H1 (cell line): ENCODE data around the gene RIIAD1. TPM values are rescaled to one million over a fixed set of nuclear protein-coding genes. Genes with fewer than 3 reads are reported as not detected.

Experiments used
- CTCF ChIA-PET: fragments of 300-600 bp; sonication (Branson Sonifier 250); formaldehyde crosslinking; loops from one replicate; lab custom pipeline; 2021; ENCODE audit not compliant: partially characterized antibody; lab: Charles Lee
- POLR2A ChIA-PET: fragments of 300-600 bp; sonication (Branson Sonifier 250); formaldehyde crosslinking; loops from one replicate; lab custom pipeline; 2021; ENCODE audit warnings: inconsistent platforms; ENCODE audit not compliant: partially characterized antibody; lab: Charles Lee
- DNase-seq, 2 experiments: peaks; one replicate each; pipeline versions ENCODE4 v3.0.0 to v3.0.0-alpha.2; 2010 to 2022; ENCODE audit warnings: low spot score in 2 of 2, low read depth in 1 of 2, mixed read lengths in 1 of 2
- FAIRE-seq: peaks from 2 replicates; lab custom pipeline; 2011; peaks lifted over from hg19 to GRCh38; lab: Jason Lieb, UNC
- H2AFZ ChIP-seq: 2 replicates; pipeline ENCODE4 v1.8.1; 2012; ENCODE audit warnings: low read length, inconsistent platforms
- H2AK5ac ChIP-seq: 2 replicates; pipeline ENCODE4 v1.6.1; 2013; ENCODE audit warnings: low read depth, low read length
- H2BK120ac ChIP-seq: replicated peaks from 2 replicates; pipeline ENCODE3; 2013; ENCODE audit warnings: low read depth, low read length, inconsistent platforms
- H2BK12ac ChIP-seq: 2 replicates; pipeline ENCODE4 v1.6.1; 2013; ENCODE audit warnings: low read depth, low read length
- H2BK15ac ChIP-seq: 2 replicates; pipeline ENCODE4 v1.6.1; 2013; ENCODE audit warnings: low read length
- H2BK20ac ChIP-seq: 2 replicates; pipeline ENCODE4 v1.6.1; 2013; ENCODE audit warnings: low read length
- H2BK5ac ChIP-seq: 2 replicates; pipeline ENCODE4 v1.6.1; 2013; ENCODE audit warnings: low read depth, low read length
- H3K14ac ChIP-seq: 2 replicates; pipeline ENCODE4 v1.6.1; 2013; ENCODE audit warnings: inconsistent platforms; ENCODE audit not compliant: insufficient read length
- H3K18ac ChIP-seq: 2 replicates; pipeline ENCODE4 v1.6.1; 2013; ENCODE audit warnings: low read length; ENCODE audit errors: extremely low read depth
- H3K23ac ChIP-seq: 2 replicates; pipeline ENCODE4 v1.6.1; 2013; ENCODE audit warnings: inconsistent platforms; ENCODE audit not compliant: insufficient read length
- H3K23me2 ChIP-seq: 2 replicates; pipeline ENCODE4 v1.6.1; 2013; ENCODE audit warnings: low read depth, low read length
- H3K27ac ChIP-seq: 2 replicates; pipeline ENCODE4 v1.6.1; 2011; ENCODE audit warnings: low read depth, low read length, inconsistent platforms
- H3K27me3 ChIP-seq, 4 experiments: replicated peaks in 1 of 4; 1 replicate in 1 of 4; 2 replicates in 3 of 4; pipeline versions ENCODE4 v1.6.1 to v1.8.1; 2011 to 2013; ENCODE audit warnings: low read length in 3 of 4, mild to moderate bottlenecking in 3 of 4, inconsistent platforms in 2 of 4, mixed read lengths in 2 of 4, moderate library complexity in 1 of 4; ENCODE audit not compliant: control insufficient read depth in 3 of 4, insufficient read depth in 3 of 4; ENCODE audit errors: extremely low read depth in 1 of 4
- H3K36me3 ChIP-seq, 4 experiments: 2 replicates each; pipeline versions ENCODE4 v1.6.1 to v1.8.1; 2011 to 2013; ENCODE audit warnings: mild to moderate bottlenecking in 4 of 4, low read length in 3 of 4, moderate library complexity in 2 of 4, control low read depth in 1 of 4, inconsistent platforms in 1 of 4; ENCODE audit not compliant: insufficient read depth in 4 of 4, control insufficient read depth in 2 of 4
- H3K4ac ChIP-seq: replicated peaks from 2 replicates; pipeline ENCODE3; 2013; ENCODE audit warnings: low read length, low read depth, mixed read lengths, inconsistent platforms; ENCODE audit not compliant: insufficient read length
- H3K4me1 ChIP-seq, 4 experiments: replicated peaks in 1 of 4; 1 replicate in 1 of 4; 2 replicates in 3 of 4; pipeline versions ENCODE4 v1.6.1 to v1.8.1; 2011 to 2013; ENCODE audit warnings: low read length in 3 of 4, inconsistent platforms in 2 of 4, mixed read lengths in 1 of 4; ENCODE audit not compliant: insufficient read depth in 4 of 4, control insufficient read depth in 3 of 4
- H3K4me2 ChIP-seq, 2 experiments: 2 replicates each; pipeline versions ENCODE4 v1.6.1 to v1.8.1; 2011 to 2013; ENCODE audit warnings: low read depth in 2 of 2, low read length in 2 of 2, control low read depth in 1 of 2, inconsistent platforms in 1 of 2, mild to moderate bottlenecking in 1 of 2; ENCODE audit not compliant: insufficient read depth in 1 of 2
- H3K4me3 ChIP-seq, 4 experiments: fragments of 200-600, 300-600 bp in 1 of 4; sonication (generic), shearing (Covaris generic), sonication (Bioruptor Twin) in 1 of 4; 2 replicates each; pipeline versions ENCODE4 v1.5.1 to v1.8.1; 2011 to 2016; ENCODE audit warnings: low read length in 4 of 4, low read depth in 3 of 4, control low read depth in 2 of 4, inconsistent platforms in 2 of 4, mild to moderate bottlenecking in 2 of 4, mixed read lengths in 1 of 4, moderate library complexity in 1 of 4; ENCODE audit not compliant: insufficient read depth in 2 of 4; ENCODE audit errors: extremely low read depth in 1 of 4
- H3K56ac ChIP-seq: replicated peaks from 2 replicates; pipeline ENCODE3; 2013; ENCODE audit warnings: low read depth, mild to moderate bottlenecking, mixed read lengths, low read length, inconsistent platforms; ENCODE audit not compliant: insufficient read length
- H3K79me1 ChIP-seq: 2 replicates; pipeline ENCODE4 v1.6.1; 2013; ENCODE audit warnings: low read depth, low read length, control low read depth
- H3K79me2 ChIP-seq, 2 experiments: 2 replicates each; pipeline versions ENCODE4 v1.6.1 to v1.8.1; 2012 to 2013; ENCODE audit warnings: low read length in 2 of 2, mild to moderate bottlenecking in 2 of 2, inconsistent platforms in 1 of 2; ENCODE audit not compliant: insufficient read depth in 2 of 2, control insufficient read depth in 1 of 2
- H3K9ac ChIP-seq, 4 experiments: replicated peaks in 1 of 4; 1 replicate in 1 of 4; 2 replicates in 3 of 4; pipeline versions ENCODE4 v1.6.1 to v1.8.1; 2011 to 2013; ENCODE audit warnings: low read depth in 3 of 4, low read length in 3 of 4, control low read depth in 2 of 4, mild to moderate bottlenecking in 2 of 4, moderate library complexity in 2 of 4, inconsistent platforms in 1 of 4; ENCODE audit errors: extremely low read depth in 1 of 4
- H3K9me3 ChIP-seq, 2 experiments: 2 replicates each; pipeline versions ENCODE4 v1.6.1 to v1.8.1; 2012 to 2013; ENCODE audit warnings: mild to moderate bottlenecking in 2 of 2, moderate library complexity in 2 of 2, control low read depth in 1 of 2, inconsistent platforms in 1 of 2, low read depth in 1 of 2, low read length in 1 of 2, mixed read lengths in 1 of 2; ENCODE audit not compliant: insufficient read depth in 2 of 2
- H4K20me1 ChIP-seq, 2 experiments: replicated peaks in 1 of 2; 2 replicates each; pipeline versions ENCODE3 to v1.8.1; 2011 to 2013; ENCODE audit warnings: inconsistent platforms in 2 of 2, low read length in 2 of 2, mild to moderate bottlenecking in 1 of 2; ENCODE audit not compliant: insufficient read depth in 2 of 2, control insufficient read depth in 1 of 2
- H4K5ac ChIP-seq: 2 replicates; pipeline ENCODE4 v1.6.1; 2013; ENCODE audit warnings: low read length, low read depth, mixed read lengths, inconsistent platforms; ENCODE audit not compliant: insufficient read length
- H4K8ac ChIP-seq: 2 replicates; pipeline ENCODE4 v1.8.0; 2013; ENCODE audit warnings: mild to moderate bottlenecking, moderate library complexity, low read length, inconsistent platforms; ENCODE audit not compliant: insufficient read depth; ENCODE audit errors: extremely low read depth
- H4K91ac ChIP-seq: replicated peaks from 2 replicates; pipeline ENCODE3; 2013; ENCODE audit warnings: low read length, mixed read lengths, inconsistent platforms; ENCODE audit not compliant: insufficient read length
- ATF3 ChIP-seq: IDR thresholded peaks from 2 replicates; pipeline ENCODE4 v1.6.1; 2011; ENCODE audit warnings: low read depth, mild to moderate bottlenecking, low read length; ENCODE audit not compliant: insufficient read depth
- BACH1 ChIP-seq: IDR thresholded peaks from 2 replicates; pipeline ENCODE4 v1.6.1; 2012; ENCODE audit warnings: low read length, improper control_type of control experiment
- CTCF ChIP-seq, 3 experiments: IDR thresholded peaks; 1 replicate in 2 of 3; 2 replicates in 1 of 3; pipeline versions ENCODE4 v1.5.1 to v1.6.1; 2011; ENCODE audit warnings: low read length in 3 of 3, mild to moderate bottlenecking in 3 of 3, inconsistent platforms in 2 of 3, low read depth in 1 of 3, moderate library complexity in 1 of 3; ENCODE audit not compliant: insufficient read depth in 1 of 3; ENCODE audit errors: control extremely low read depth in 1 of 3
- FOSL1 ChIP-seq: IDR thresholded peaks from 2 replicates; pipeline ENCODE4 v1.6.1; 2011; ENCODE audit warnings: mild to moderate bottlenecking, low read depth, low read length, moderate library complexity; ENCODE audit not compliant: insufficient read depth
- GTF2F1 ChIP-seq: IDR thresholded peaks from 2 replicates; pipeline ENCODE4 v1.6.1; 2012; ENCODE audit warnings: low read depth, low read length, improper control_type of control experiment, borderline replicate concordance
- JUN ChIP-seq: IDR thresholded peaks from 2 replicates; pipeline ENCODE4 v1.6.1; 2011; ENCODE audit warnings: low read depth, mild to moderate bottlenecking, improper control_type of control experiment, low read length
- RAD21 ChIP-seq, 2 experiments: IDR thresholded peaks in 1 of 2; conservative IDR thresholded peaks in 1 of 2; 2 replicates each; pipeline ENCODE4 v1.6.1; 2011; ENCODE audit warnings: low read depth in 2 of 2, low read length in 2 of 2, improper control_type of control experiment in 1 of 2, inconsistent platforms in 1 of 2, mild to moderate bottlenecking in 1 of 2, moderate library complexity in 1 of 2
- RFX5 ChIP-seq: IDR thresholded peaks from 2 replicates; pipeline ENCODE4 v1.6.1; 2011; ENCODE audit warnings: low read depth, low read length, improper control_type of control experiment, borderline replicate concordance
- SIN3A ChIP-seq, 2 experiments: IDR thresholded peaks in 1 of 2; conservative IDR thresholded peaks in 1 of 2; 2 replicates each; pipeline ENCODE4 v1.6.1; 2011 to 2012; ENCODE audit warnings: low read length in 2 of 2, improper control_type of control experiment in 1 of 2, low read depth in 1 of 2, mild to moderate bottlenecking in 1 of 2
- TBP ChIP-seq: IDR thresholded peaks from 2 replicates; pipeline ENCODE4 v1.6.1; 2011; ENCODE audit warnings: low read depth, low read length, improper control_type of control experiment
- WGBS, 2 experiments: shearing (Covaris generic) in 1 of 2; methylation state at CpG; one replicate each; pipeline versions ENCODE4 v1.1.6 to v1.1.7; 2013 to 2015; ENCODE audit warnings: low lambda C conversion rate in 2 of 2, mixed read lengths in 2 of 2, inconsistent platforms in 1 of 2, low coverage in 1 of 2, missing lambda C conversion rate in 1 of 2; ENCODE audit not compliant: insufficient replicate concordance in 2 of 2, insufficient coverage in 1 of 2, insufficient read length in 1 of 2; ENCODE audit errors: extremely low coverage in 1 of 2, missing lambda C conversion rate in 1 of 2; 5-methylcytosine and 5-hydroxymethylcytosine counted together
- polyA plus RNA-seq, 7 experiments: library from polyadenylated mRNA; depleted of rRNA in 3 of 7; stranded (reverse) in 5 of 7; unstranded in 2 of 7; fragments of >200 nt in 5 of 7; fragments of 200-250 nt in 2 of 7; gene quantifications; 1 replicate in 5 of 7; 2 replicates in 1 of 7; 4 replicates in 1 of 7; pipeline versions ENCODE4 v1.2.1 to v1.2.3, GENCODE V29; 2011 to 2013; ENCODE audit warnings: missing spikeins in 2 of 7, mixed read lengths in 2 of 7
- total RNA-seq: library from RNA; stranded (reverse); fragmentation: NEBNext Ultra II Directional; extraction: Animal tissue kit (Norgen Biotek cat#: 25700); gene quantifications from 2 replicates; pipeline ENCODE4 v1.2.1, GENCODE V29; 2021

The RIIAD1 gene
- total and polyA plus RNA-seq, 2 of the 8 experiments (the other 6 are each of a cell fraction or from before 2014, with no cell fraction given) = not detected

DNA sequence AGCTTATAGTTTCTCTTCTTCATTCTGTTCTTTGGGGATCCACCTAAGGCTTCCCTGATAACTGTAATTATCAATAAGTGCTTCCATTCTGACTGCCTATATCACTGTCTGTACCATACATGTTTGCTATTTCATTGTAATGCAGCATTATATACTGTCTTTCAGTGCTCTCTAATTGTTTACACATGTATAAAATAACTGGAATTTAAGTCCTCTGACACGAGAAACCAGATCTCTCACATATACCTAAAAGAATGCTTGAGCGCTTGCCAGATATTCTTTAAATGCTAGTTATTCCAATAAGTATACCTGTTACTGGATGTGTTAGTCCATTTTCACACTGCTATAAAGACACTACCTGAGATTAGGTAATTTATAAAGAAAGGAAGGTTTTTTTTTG is 39.4 kb upstream of the RIIAD1 start:
- no peak overlapping the region for H3K9ac ChIP-seq
- no peak overlapping the region for H3K4me2 ChIP-seq
- H3K79me2 ChIP-seq = no peaks in the 10 kb centered on the region
- no peak overlapping the region for H3K14ac ChIP-seq
- no peak overlapping the region for H2BK20ac ChIP-seq
- no peak overlapping the region for H2AK5ac ChIP-seq
- H4K20me1 ChIP-seq = no peaks in the 10 kb centered on the region
- no peak overlapping the region for H4K91ac ChIP-seq
- H2BK5ac ChIP-seq = no peak overlapping the region
- H3K23me2 ChIP-seq = no peaks in the 10 kb centered on the region
- TF ChIP-seq RAD21 (IDR thresholded peaks at IDR 0.05 in 1 of 2, conservative IDR thresholded peaks at IDR 0.05 in 1 of 2; ENCODE audit: low read depth in 2 of 2, low read length in 2 of 2) = no peak
- no peak for TF ChIP-seq FOSL1
- no peak for TF ChIP-seq RFX5
- no peak for TF ChIP-seq ATF3
- no peak for TF ChIP-seq TBP
- TF ChIP-seq CTCF (IDR thresholded peaks at IDR 0.05; ENCODE audit: control extremely low read depth in 1 of 3, insufficient read depth in 1 of 3, low read depth in 1 of 3, low read length in 3 of 3) = no peak
- no peak for TF ChIP-seq BACH1
- no peak for TF ChIP-seq SIN3A (conservative IDR thresholded peaks at IDR 0.05 in 1 of 2, IDR thresholded peaks at IDR 0.05 in 1 of 2; ENCODE audit: low read depth in 1 of 2, low read length in 2 of 2)
- no peak for TF ChIP-seq JUN
- TF ChIP-seq GTF2F1 = no peak
- no peak overlapping the region for H2BK15ac ChIP-seq
- no peak for FAIRE-seq
- no peak overlapping the region for H3K4me3 ChIP-seq
- no peaks in the 10 kb centered on the region for H3K9me3 ChIP-seq
- H4K5ac ChIP-seq = no peak overlapping the region
- H3K27me3 ChIP-seq = no peaks in the 10 kb centered on the region
- no peak overlapping the region for H3K4ac ChIP-seq
- no peak overlapping the region for H2BK120ac ChIP-seq
- no peak overlapping the region for H3K23ac ChIP-seq
- POLR2A ChIA-PET = no interaction called here
- DNase-seq = no peak
- CTCF ChIA-PET = interaction anchor here (0.8 to 1.2 kb wide), 2 partner anchors 88 to 167 kb away, joined by 3 to 4 read pairs; no protein-coding TSS in a partner anchor
- no peaks in the 10 kb centered on the region for H3K79me1 ChIP-seq
- 92% methylated on average over 2 of the region's 2 CpGs; no CpG with 5 or more reads in 1 of the 2 experiments for WGBS, 2 experiments
- no peak overlapping the region for H2AFZ ChIP-seq
- H4K8ac ChIP-seq = no peak overlapping the region
- H2BK12ac ChIP-seq = no peak overlapping the region
- no peaks in the 10 kb centered on the region for H3K4me1 ChIP-seq
- H3K36me3 ChIP-seq = peaks cover 0 to 5% (median 0%) of the 10 kb centered on the region in 4 experiments; a peak in 3 of 8 replicates
- H3K56ac ChIP-seq = no peak overlapping the region
- H3K18ac ChIP-seq = no peak overlapping the region
- no peak overlapping the region for H3K27ac ChIP-seq
